Right ventricle myocardium inferior (tissue), 1 donor: ENCODE measurements around the gene SMARCC1. TPM values are rescaled to one million over a fixed set of nuclear protein-coding genes. Genes with fewer than 3 reads are reported as not detected.
"Not testable (repeated sequence)": the region's sequence is repeated elsewhere in the genome, so short reads cannot be mapped to it uniquely, and the experiment has no call there.

ENCODE experiments used
- ATAC-seq: fragments of 200-7000 bp; cut with Tn5 transposase; one replicate; pipeline ENCODE4 v1.9.1; 2020; ENCODE audit warnings: mild to moderate bottlenecking, moderate library complexity
- DNase-seq: peaks from one replicate; pipeline ENCODE4 v3.0.0; 2021; ENCODE audit errors: missing footprints
- intact Hi-C: fragments of 100-400 bp; cut with DNase I; formaldehyde crosslinking; loops from one replicate; pipeline ENCODE4 v1.11.0; 2022
- total RNA-seq: library from RNA; stranded (reverse); fragmentation: NEBNext Ultra II Directional; extraction: Animal tissue kit (Norgen Biotek cat#: 25700); gene quantifications from one replicate; pipeline ENCODE4 v1.2.1, GENCODE V29; 2021
- donor health status: DM: no; HTN: yes; CAD: no; lungs with severe emphysema.

The SMARCC1 gene
- total RNA-seq, 1 donor from 2014 or later: 29.1 TPM

- intact Hi-C loops: loop anchor here (2.0 kb wide), 1 partner anchor 38 kb away; no protein-coding TSS in a partner anchor
- peak; percentile 83 for DNase-seq
- ATAC-seq: peak; percentile 38
Observed at GRCh38 chr3:47780741-47781684, 680 bp downstream of the SMARCC1 start.

GRCh38 chr3:47778746-47779145 lies 2.9 kb downstream of the SMARCC1 start:
- intact Hi-C loops: no loop called here
- no peak for ATAC-seq

GRCh38 chr3:47772788-47773187 lies 8.9 kb downstream of the SMARCC1 start:
- ATAC-seq (no peak), DNase-seq (no peak)
- intact Hi-C loops: loop anchor here (5.0 kb wide), 1 partner anchor 900 kb away; no protein-coding TSS in a partner anchor

More at GRCh38 chr3:47778746-47779145, 2.9 kb downstream of the SMARCC1 start:
- DNase-seq: no peak

DNA sequence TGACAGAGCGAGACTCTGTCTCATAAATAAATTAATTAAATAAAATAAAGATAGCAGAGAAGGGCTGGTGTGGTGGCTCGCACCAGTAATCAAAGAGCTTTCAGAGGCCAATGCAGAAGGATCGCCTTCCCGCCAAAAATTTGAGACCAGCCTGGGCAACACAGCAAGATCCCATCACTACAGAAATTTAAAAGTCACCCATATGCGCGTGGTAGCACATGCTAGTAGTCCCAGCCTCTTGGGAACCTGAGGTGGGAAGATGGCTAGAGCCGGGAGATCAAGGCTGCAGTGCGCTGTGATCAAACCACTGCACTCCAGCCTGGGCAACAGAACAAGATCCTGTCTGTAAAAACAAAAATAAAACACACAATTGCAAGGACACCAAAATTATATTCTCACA lies 9.6 kb downstream of the SMARCC1 start:
- intact Hi-C loops: loop anchor here (5.0 kb wide), 1 partner anchor 900 kb away; no protein-coding TSS in a partner anchor

DNA sequence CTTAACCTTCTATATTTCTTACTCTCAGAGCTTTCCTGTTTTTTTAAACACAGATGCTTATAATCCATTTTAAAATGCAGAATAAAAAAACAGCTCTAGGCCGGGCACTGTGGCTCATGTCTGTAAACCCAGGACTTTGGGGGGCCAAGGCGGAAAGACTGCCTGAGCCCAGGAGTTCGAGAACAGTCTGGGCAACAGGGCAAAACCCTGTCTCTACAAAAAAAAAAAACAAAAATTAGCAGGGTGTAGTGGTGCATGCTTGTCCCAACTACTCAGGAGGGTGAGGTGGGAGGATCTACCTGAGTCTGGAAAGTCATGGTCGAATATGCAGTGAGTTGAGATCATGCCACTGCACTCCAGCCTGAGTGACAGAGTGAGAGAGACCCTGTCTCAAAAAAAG lies 15.5 kb downstream of the SMARCC1 start:
- intact Hi-C loops: no loop called here

More for the DNA sequence above, 9.6 kb downstream of the SMARCC1 start:
- ATAC-seq (no peak), DNase-seq (no peak)

GRCh38 chr3:47762233-47762632 lies 19.5 kb downstream of the SMARCC1 start:
- intact Hi-C loops: no loop called here
- DNase-seq: no peak
- ATAC-seq: no peak

More for the DNA sequence above, 15.5 kb downstream of the SMARCC1 start:
- ATAC-seq: no peak
- no peak for DNase-seq

GRCh38 chr3:47761046-47761445 lies 20.6 kb downstream of the SMARCC1 start:
- no peak for ATAC-seq
- no peak for DNase-seq
- intact Hi-C loops: no loop called here

DNA sequence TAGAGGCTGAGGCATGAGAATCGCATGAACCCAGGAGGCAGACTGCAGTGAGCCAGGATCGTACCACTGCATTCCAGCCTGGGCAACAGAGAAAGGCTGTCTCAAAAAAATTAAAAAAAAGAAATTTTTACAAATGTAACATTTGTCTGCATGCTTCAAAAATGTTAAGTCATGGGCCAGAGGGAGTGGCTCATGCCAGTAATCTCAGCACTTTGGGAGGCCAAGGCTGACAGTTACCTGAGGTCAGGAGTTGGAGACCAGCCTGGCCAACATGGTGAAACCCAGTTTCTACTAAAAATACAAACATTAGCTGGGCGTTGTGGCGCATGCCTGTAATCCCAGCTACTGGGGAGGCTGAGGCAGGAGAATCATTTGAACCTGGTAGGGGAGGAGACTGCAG lies 21.5 kb downstream of the SMARCC1 start:
- DNase-seq, ATAC-seq, intact Hi-C loops: not testable (repeated sequence)

GRCh38 chr3:47758261-47759025 lies 23.2 kb downstream of the SMARCC1 start:
- intact Hi-C loops: no loop called here

GRCh38 chr3:47752716-47753115 lies 29.0 kb downstream of the SMARCC1 start:
- DNase-seq: no peak
- intact Hi-C loops: no loop called here
- ATAC-seq: no peak

More at GRCh38 chr3:47758261-47759025, 23.2 kb downstream of the SMARCC1 start:
- ATAC-seq (no peak), DNase-seq (no peak)

DNA sequence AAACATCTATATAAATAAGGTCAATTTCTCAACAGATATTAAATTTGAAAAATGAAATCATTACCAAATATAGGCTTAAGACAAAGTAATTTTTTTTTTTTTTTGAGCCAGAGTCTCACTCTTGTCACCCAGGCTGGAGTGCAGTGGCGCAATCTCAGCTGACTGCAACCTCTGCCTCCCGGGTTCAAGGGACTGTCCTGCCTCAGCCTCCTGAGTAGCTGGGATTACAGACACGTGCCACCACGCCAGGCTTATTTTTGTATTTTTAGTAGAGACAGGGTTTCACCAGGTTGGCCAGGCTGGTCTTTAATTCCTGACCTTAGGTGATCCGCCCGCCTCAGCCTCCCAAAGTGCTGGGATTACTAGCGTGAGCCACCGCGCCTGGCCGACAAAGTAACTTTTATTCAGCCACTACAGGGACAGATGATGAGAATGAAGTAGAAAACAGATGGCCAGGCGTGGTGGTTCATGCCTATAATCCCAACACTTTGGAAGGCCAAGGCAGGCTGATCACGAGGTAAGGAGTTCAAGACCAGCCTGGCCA lies 30.8 kb downstream of the SMARCC1 start:
- DNase-seq, intact Hi-C loops, ATAC-seq: not testable (repeated sequence)

DNA sequence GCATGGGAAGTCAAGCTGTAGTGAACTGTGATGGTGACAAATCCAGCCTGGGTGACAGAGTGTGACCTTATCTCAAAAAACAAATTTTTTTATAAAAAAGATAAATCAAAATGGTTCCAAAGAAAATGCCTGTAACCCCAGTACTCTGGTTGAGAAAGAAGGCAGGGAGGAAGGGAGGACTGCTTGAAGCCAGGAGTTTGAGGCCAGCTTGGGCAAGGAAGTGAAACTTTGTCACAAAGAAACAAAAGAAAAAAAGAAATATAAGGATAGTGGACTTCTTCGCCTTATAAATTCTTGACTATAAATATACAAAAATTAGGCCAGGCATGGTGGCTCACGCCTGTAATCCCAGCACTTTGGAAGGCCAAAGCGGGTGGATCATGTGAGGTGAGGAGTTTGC lies 34.1 kb downstream of the SMARCC1 start:
- no peak for ATAC-seq
- intact Hi-C loops: no loop called here
- DNase-seq: no peak

DNA sequence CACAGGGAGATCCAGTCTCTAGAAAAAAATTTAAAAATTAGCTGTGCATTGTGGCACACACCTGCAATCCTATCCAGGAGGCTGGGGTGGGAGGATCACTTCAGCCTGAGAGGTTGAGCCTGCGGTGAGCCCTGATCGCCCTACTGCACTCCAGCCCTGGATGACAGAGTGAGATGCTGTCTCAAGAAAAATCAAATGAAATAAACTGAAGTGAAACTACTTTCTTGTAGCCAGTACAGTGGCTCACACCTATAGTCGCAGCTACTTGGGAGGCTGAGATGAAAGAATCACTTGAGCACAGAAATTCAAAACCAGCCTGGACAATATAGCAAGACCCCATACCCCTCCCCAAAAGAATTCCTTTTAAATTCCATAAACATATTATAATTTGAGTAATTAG lies 35.4 kb downstream of the SMARCC1 start:
- ATAC-seq (no peak), DNase-seq (no peak)
- intact Hi-C loops: no loop called here

GRCh38 chr3:47743855-47744254 lies 37.8 kb downstream of the SMARCC1 start:
- DNase-seq (no peak), ATAC-seq (no peak)
- intact Hi-C loops: loop anchor here (2.0 kb wide), 1 partner anchor 37 kb away; the partner anchor contains the start of gene SMARCC1

DNA sequence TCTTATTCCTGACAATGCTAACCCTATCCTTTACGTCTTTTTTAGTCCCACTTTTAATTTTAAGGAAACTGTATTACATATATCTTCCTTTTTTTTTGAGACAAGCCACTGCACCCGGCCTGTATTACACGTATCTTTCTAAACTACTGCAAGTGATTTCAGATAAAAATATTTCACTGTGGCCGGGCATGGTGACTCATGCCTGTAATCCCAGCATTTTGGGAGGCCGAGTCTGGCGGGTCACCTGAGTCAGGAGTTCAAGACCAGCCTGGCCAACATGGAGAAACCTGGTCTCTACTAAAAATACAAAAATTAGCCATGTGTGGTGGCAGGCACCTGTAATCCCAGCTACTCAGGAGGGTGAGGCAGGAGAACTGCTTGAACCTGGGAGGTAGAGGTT lies 38.3 kb downstream of the SMARCC1 start:
- ATAC-seq: not testable (repeated sequence)
- intact Hi-C loops: loop anchor here (2.0 kb wide), 1 partner anchor 37 kb away; the partner anchor contains the start of gene SMARCC1
- DNase-seq: peak; percentile 62

GRCh38 chr3:47741925-47742324 lies 39.8 kb downstream of the SMARCC1 start:
- ATAC-seq: no peak
- intact Hi-C loops: loop anchor here (2.0 kb wide), 1 partner anchor 39 kb away; the partner anchor contains the start of gene SMARCC1
- no peak for DNase-seq

DNA sequence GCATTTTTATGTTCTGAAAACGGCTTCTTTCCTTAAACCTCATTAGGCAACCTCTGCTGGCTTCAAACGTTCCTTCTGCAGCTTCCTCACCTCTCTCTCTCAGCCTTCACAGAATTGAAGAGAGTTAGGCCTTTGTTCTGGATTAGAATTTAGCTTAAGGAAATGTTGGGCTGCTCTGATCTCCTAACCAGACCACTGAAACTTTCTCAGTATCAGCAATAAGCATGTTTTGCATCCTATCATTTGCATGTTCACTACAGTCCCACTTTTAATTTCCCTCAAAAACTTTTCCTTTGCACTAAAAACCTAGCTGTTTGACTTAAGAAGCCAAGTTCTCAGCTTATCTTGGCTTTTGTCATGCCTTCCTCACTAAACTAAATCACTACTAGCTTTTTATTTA lies 49.5 kb downstream of the SMARCC1 start:
- intact Hi-C loops: no loop called here
- no peak for DNase-seq
- no peak for ATAC-seq

- ATAC-seq: no peak
Observed at GRCh38 chr3:47731061-47731460, 50.6 kb downstream of the SMARCC1 start.

GRCh38 chr3:47722859-47723258 lies 58.8 kb downstream of the SMARCC1 start:
- DNase-seq (no peak), ATAC-seq (no peak)
- intact Hi-C loops: no loop called here

More at GRCh38 chr3:47731061-47731460, 50.6 kb downstream of the SMARCC1 start:
- DNase-seq: no peak
- intact Hi-C loops: no loop called here
